OCI-LY7 (cell line): ENCODE data around the gene CPNE5. TPM values are rescaled to one million over a fixed set of nuclear protein-coding genes. Genes with fewer than 3 reads are reported as not detected.

Source experiments
- BruUV-seq: library from RNA; stranded (reverse); fragments of 400-500 nt; replicated peaks from 2 replicates; lab custom pipeline; 2021; lab: Mats Ljungman, UMichigan
- CTCF ChIA-PET: fragments of 300-600 bp; sonication (Branson Sonifier 250); formaldehyde crosslinking; loops from one replicate; lab custom pipeline; 2022; ENCODE audit warnings: antibody characterized with exemption; ENCODE audit not compliant: unreplicated experiment; lab: Charles Lee
- POLR2A ChIA-PET: fragments of 300-600 bp; sonication (Branson Sonifier 250); formaldehyde crosslinking; loops from one replicate; lab custom pipeline; 2022; ENCODE audit warnings: antibody characterized with exemption; lab: Charles Lee
- DNase-seq: peaks from one replicate; pipeline ENCODE4 v3.0.0-alpha.2; 2015; ENCODE audit warnings: low spot score
- H2AFZ ChIP-seq: fragments of 200-600 bp; sonication (generic), shearing (Covaris generic); 2 replicates; pipeline ENCODE4 v1.6.1; 2014; ENCODE audit warnings: mild to moderate bottlenecking, antibody characterized with exemption, low read length, moderate library complexity
- H3K27ac ChIP-seq: fragments of 200-600 bp; sonication (generic); 2 replicates; pipeline ENCODE4 v1.5.1; 2014; ENCODE audit warnings: mixed run types, low read depth, mild to moderate bottlenecking, moderate library complexity, low read length, inconsistent platforms; ENCODE audit not compliant: poor library complexity, severe bottlenecking
- H3K36me3 ChIP-seq: fragments of 200-600 bp; sonication (generic); 2 replicates; pipeline ENCODE4 v1.6.1; 2014; ENCODE audit warnings: mild to moderate bottlenecking, antibody characterized with exemption, low read length, moderate library complexity, mixed read lengths; ENCODE audit not compliant: insufficient read depth
- H3K4me1 ChIP-seq: fragments of 200-600 bp; sonication (generic); 2 replicates; pipeline ENCODE4 v1.5.1; 2014; ENCODE audit warnings: mild to moderate bottlenecking, low read length; ENCODE audit not compliant: insufficient read depth, poor library complexity, severe bottlenecking
- H3K4me2 ChIP-seq: fragments of 200-600 bp; sonication (generic); 2 replicates; pipeline ENCODE4 v1.6.1; 2014; ENCODE audit warnings: mild to moderate bottlenecking, low read length
- H3K4me3 ChIP-seq: fragments of 200-600 bp; sonication (generic); 2 replicates; pipeline ENCODE4 v1.5.1; 2014; ENCODE audit warnings: mild to moderate bottlenecking, low read depth, low read length; ENCODE audit not compliant: poor library complexity, severe bottlenecking
- H3K79me2 ChIP-seq: fragments of 200-600 bp; sonication (generic); 2 replicates; pipeline ENCODE4 v1.6.1; 2016; ENCODE audit warnings: low read depth, mild to moderate bottlenecking, low read length, moderate library complexity, mixed read lengths; ENCODE audit not compliant: insufficient read depth
- H3K9me2 ChIP-seq: fragments of 200-600 bp; sonication (generic); 2 replicates; pipeline ENCODE4 v1.6.1; 2016; ENCODE audit warnings: mild to moderate bottlenecking, low read length, mixed read lengths; ENCODE audit not compliant: insufficient read depth
- H3K9me3 ChIP-seq: fragments of 200-600 bp; sonication (generic); 2 replicates; pipeline ENCODE4 v1.6.1; 2014; ENCODE audit warnings: mild to moderate bottlenecking, mixed run types, low read length, mixed read lengths
- H4K20me1 ChIP-seq: fragments of 200-600 bp; sonication (generic); 2 replicates; pipeline ENCODE4 v1.6.1; 2014; ENCODE audit warnings: mild to moderate bottlenecking, antibody characterized with exemption, low read length, moderate library complexity, mixed read lengths; ENCODE audit not compliant: insufficient read depth
- CTCF ChIP-seq: fragments of 200-600 bp; sonication (generic); conservative IDR thresholded peaks from 2 replicates; pipeline ENCODE4 v1.5.1; 2014; ENCODE audit warnings: mild to moderate bottlenecking, antibody characterized with exemption, low read length, moderate library complexity, mixed read lengths
- EZH2phosphoT487 ChIP-seq: fragments of 200-600 bp; sonication (generic); IDR thresholded peaks from 2 replicates; pipeline ENCODE4 v1.6.1; 2018; ENCODE audit warnings: low read depth, borderline replicate concordance, mild to moderate bottlenecking, mixed run types, antibody characterized with exemption, low read length, moderate library complexity, mixed read lengths
- intact Hi-C: fragments of 100-400 bp; cut with micrococcal nuclease; formaldehyde crosslinking; loops from one replicate; pipeline ENCODE4 v1.10.0; 2022; ENCODE audit not compliant: unreplicated experiment
- total RNA-seq, 2 experiments: library from RNA; depleted of rRNA in 1 of 2; stranded (reverse); fragments of >200 nt in 1 of 2; shearing (Covaris generic) in 1 of 2; gene quantifications; 2 replicates each; pipeline ENCODE4 v1.2.3, GENCODE V29; 2014 to 2022

Gene CPNE5
- total RNA-seq, 2 experiments from 2014 or later, result 37.7 to 89.8 TPM

- H3K36me3 ChIP-seq, result no peaks in the 10 kb centered on the region
- no peaks in the 10 kb centered on the region for H3K9me3 ChIP-seq
- H3K9me2 ChIP-seq, result no peaks in the 10 kb centered on the region
- H3K27ac ChIP-seq, result no peak overlapping the region
- no peak overlapping the region for H2AFZ ChIP-seq
- POLR2A ChIA-PET, result interaction anchor here (0.6 kb wide), 1 partner anchor 58 kb away, joined by 3 read pairs; no protein-coding TSS in a partner anchor
- no peak overlapping the region for H3K4me3 ChIP-seq
- no TSS peak for BruUV-seq
- H3K4me1 ChIP-seq, result peaks cover 5% of the 10 kb centered on the region
- CTCF ChIA-PET, result interaction anchor here (0.8 kb wide), 1 partner anchor 73 kb away, joined by 10 read pairs; no protein-coding TSS in a partner anchor
- no peaks in the 10 kb centered on the region for H4K20me1 ChIP-seq
- no peaks in the 10 kb centered on the region for H3K79me2 ChIP-seq
- no peak for DNase-seq
- no peak overlapping the region for H3K4me2 ChIP-seq
- intact Hi-C loops, result loop anchor here (1.0 to 2.0 kb wide), 4 partner anchors 18 to 86 kb away; no protein-coding TSS in a partner anchor
- TF ChIP-seq EZH2phosphoT487 (no peak), CTCF (no peak)
Measured at GRCh38 chr6:36700831-36701230, 138.4 kb downstream of the CPNE5 start.

- Histone ChIP-seq H2AFZ (no peak overlapping the region), H4K20me1 (no peaks in the 10 kb centered on the region), H3K79me2 (no peaks in the 10 kb centered on the region), H3K9me2 (no peaks in the 10 kb centered on the region), H3K9me3 (no peaks in the 10 kb centered on the region), H3K4me2 (no peak overlapping the region), H3K4me3 (no peak overlapping the region), H3K4me1 (peaks cover 8% of the 10 kb centered on the region), H3K36me3 (no peaks in the 10 kb centered on the region), H3K27ac (no peak overlapping the region)
- ChIA-PET POLR2A (interaction anchor here (0.7 kb wide), 1 partner anchor 54 kb away, joined by 4 read pairs; no protein-coding TSS in a partner anchor), CTCF (interaction anchor here (0.8 kb wide), 1 partner anchor 72 kb away, joined by 10 read pairs; no protein-coding TSS in a partner anchor)
- BruUV-seq, result no TSS peak
- intact Hi-C loops, result loop anchor here (2.0 kb wide), 1 partner anchor 17 kb away; no protein-coding TSS in a partner anchor
- no peak for DNase-seq
- TF ChIP-seq CTCF (no peak), EZH2phosphoT487 (no peak)
Measured at GRCh38 chr6:36700071-36700812, 139.0 kb downstream of the CPNE5 start.

GRCh38 chr6:36699348-36699747, 139.9 kb downstream of the CPNE5 start:
- Histone ChIP-seq H3K79me2 (no peaks in the 10 kb centered on the region), H3K36me3 (no peaks in the 10 kb centered on the region), H3K9me2 (no peaks in the 10 kb centered on the region), H4K20me1 (no peaks in the 10 kb centered on the region), H3K9me3 (no peaks in the 10 kb centered on the region), H3K4me2 (no peak overlapping the region), H2AFZ (no peak overlapping the region), H3K4me3 (no peak overlapping the region), H3K4me1 (peaks cover 17% of the 10 kb centered on the region), H3K27ac (no peak overlapping the region)
- TF ChIP-seq CTCF (no peak), EZH2phosphoT487 (no peak)
- BruUV-seq, result no TSS peak
- DNase-seq, result no peak
- intact Hi-C loops, result no loop called here
- ChIA-PET CTCF (no interaction called here), POLR2A (no interaction called here)
